ENCODE data around the gene STARD13. TPM values are rescaled to one million over a fixed set of nuclear protein-coding genes. Genes with fewer than 3 reads are reported as not detected.

STARD13 gene
- total RNA-seq, 1 experiment from 2014 or later = 4.1 TPM

- H3K9ac ChIP-seq (ENCODE audit: low read length) = no peak overlapping the region
- no peaks in the 10 kb centered on the region for H3K9me2 ChIP-seq (ENCODE audit: insufficient read depth)
- no peak for DNase-seq (ENCODE audit: low read depth, low spot score)
- POLR2A ChIA-PET = no interaction called here
- no peaks in the 10 kb centered on the region for H3K9me3 ChIP-seq (ENCODE audit: control insufficient read depth in 1 of 2, insufficient read depth in 1 of 2, low read depth in 1 of 2, low read length in 2 of 2)
- H3K27ac ChIP-seq (ENCODE audit: low read depth, low read length) = no peak overlapping the region
- RAD21 ChIA-PET (ENCODE audit: low non-redundant PET in 1 of 2, low total read pairs in 2 of 2, uncharacterized antibody in 2 of 2, unreplicated experiment in 2 of 2) = no interaction called here
- no peaks in the 10 kb centered on the region for H3K79me2 ChIP-seq (ENCODE audit: insufficient read depth, low read length)
- H4K20me1 ChIP-seq (ENCODE audit: insufficient read depth) = no peaks in the 10 kb centered on the region
- H3K27me3 ChIP-seq (ENCODE audit: insufficient read depth, low read length) = no peaks in the 10 kb centered on the region
- H2AFZ ChIP-seq (ENCODE audit: low read depth, low read length, poor library complexity, severe bottlenecking) = no peak overlapping the region
- no TSS peak for BruUV-seq (replicated peaks)
- CTCF ChIA-PET = no interaction called here
- intact Hi-C loops (cut with micrococcal nuclease) = no loop called here
- H3K4me2 ChIP-seq (ENCODE audit: low read length) = peak overlapping the region; percentile 41
- TF ChIP-seq CBX3 (IDR thresholded peaks at IDR 0.05; ENCODE audit: low read depth) = no peak
- no peak for TF ChIP-seq CTCF (IDR thresholded peaks at IDR 0.05 in 2 of 3, conservative IDR thresholded peaks at IDR 0.05 in 1 of 3; ENCODE audit: borderline replicate concordance in 1 of 3, insufficient read depth in 1 of 3, low read depth in 2 of 3, low read length in 2 of 3)
- TF ChIP-seq EZH2phosphoT487 (IDR thresholded peaks at IDR 0.05; ENCODE audit: borderline replicate concordance) = no peak
- TF ChIP-seq SP1 (IDR thresholded peaks at IDR 0.05; ENCODE audit: low read depth) = no peak
- TF ChIP-seq YY1 (IDR thresholded peaks at IDR 0.05; ENCODE audit: extremely low read depth, insufficient replicate concordance, low read depth, low read length) = no peak
- TF ChIP-seq SRF (IDR thresholded peaks at IDR 0.05; ENCODE audit: low read depth) = no peak
- no peak for TF ChIP-seq ELF1 (IDR thresholded peaks at IDR 0.05; ENCODE audit: borderline replicate concordance, low read depth)
- no peaks in the 10 kb centered on the region for H3K36me3 ChIP-seq (ENCODE audit: control insufficient read depth in 1 of 2, insufficient read depth in 2 of 2, low read length in 2 of 2)
- peaks cover 4 to 17% of the 10 kb centered on the region in 2 experiments; a peak in 2 of 4 replicates for H3K4me1 ChIP-seq (ENCODE audit: control insufficient read depth in 1 of 2, insufficient read depth in 2 of 2, low read length in 2 of 2)
- no peak for ATAC-seq
- no peak overlapping the region for H3K4me3 ChIP-seq (replicated peaks in 1 of 2; ENCODE audit: low read depth in 1 of 2, low read length in 2 of 2)
Measured at GRCh38 chr13:33186861-33187291, 98.7 kb downstream of the STARD13 start.

GRCh38 chr13:33185853-33186252 is 99.7 kb downstream of the STARD13 start:
- Histone ChIP-seq H3K4me2 (ENCODE audit: low read length) (no peak overlapping the region), H3K9me3 (ENCODE audit: control insufficient read depth in 1 of 2, insufficient read depth in 1 of 2, low read depth in 1 of 2, low read length in 2 of 2) (no peaks in the 10 kb centered on the region), H3K9ac (ENCODE audit: low read length) (no peak overlapping the region), H4K20me1 (ENCODE audit: insufficient read depth) (no peaks in the 10 kb centered on the region), H3K27me3 (ENCODE audit: insufficient read depth, low read length) (no peaks in the 10 kb centered on the region), H2AFZ (ENCODE audit: low read depth, low read length, poor library complexity, severe bottlenecking) (no peak overlapping the region), H3K27ac (ENCODE audit: low read depth, low read length) (no peak overlapping the region), H3K36me3 (ENCODE audit: control insufficient read depth in 1 of 2, insufficient read depth in 2 of 2, low read length in 2 of 2) (no peaks in the 10 kb centered on the region), H3K4me1 (ENCODE audit: control insufficient read depth in 1 of 2, insufficient read depth in 2 of 2, low read length in 2 of 2) (peaks cover 4 to 17% of the 10 kb centered on the region in 2 experiments; a peak in 2 of 4 replicates), H3K9me2 (ENCODE audit: insufficient read depth) (no peaks in the 10 kb centered on the region), H3K4me3 (replicated peaks in 1 of 2; ENCODE audit: low read depth in 1 of 2, low read length in 2 of 2) (no peak overlapping the region), H3K79me2 (ENCODE audit: insufficient read depth, low read length) (no peaks in the 10 kb centered on the region)
- intact Hi-C loops (cut with micrococcal nuclease) = no loop called here
- POLR2A ChIA-PET = no interaction called here
- DNase-seq (ENCODE audit: low read depth, low spot score) (no peak), ATAC-seq (no peak)
- no TSS peak for BruUV-seq (replicated peaks)
- RAD21 ChIA-PET (ENCODE audit: low non-redundant PET in 1 of 2, low total read pairs in 2 of 2, uncharacterized antibody in 2 of 2, unreplicated experiment in 2 of 2) = no interaction called here
- CTCF ChIA-PET = no interaction called here
- TF ChIP-seq JUND (IDR thresholded peaks at IDR 0.05) (no peak), POLR2A (IDR thresholded peaks at IDR 0.05; ENCODE audit: borderline replicate concordance, extremely low read depth, insufficient read depth, insufficient read length) (no peak), RAD21 (IDR thresholded peaks at IDR 0.05; ENCODE audit: low read depth) (no peak), ZFX (IDR thresholded peaks at IDR 0.05) (no peak), TCF7L2 (IDR thresholded peaks at IDR 0.05; ENCODE audit: borderline replicate concordance, extremely low read depth, insufficient read depth, insufficient read length) (no peak), SRF (IDR thresholded peaks at IDR 0.05; ENCODE audit: low read depth) (no peak), ATF3 (IDR thresholded peaks at IDR 0.05) (no peak), CEBPB (IDR thresholded peaks at IDR 0.05; ENCODE audit: low read depth) (no peak)
- TF ChIP-seq, protein P1, sequence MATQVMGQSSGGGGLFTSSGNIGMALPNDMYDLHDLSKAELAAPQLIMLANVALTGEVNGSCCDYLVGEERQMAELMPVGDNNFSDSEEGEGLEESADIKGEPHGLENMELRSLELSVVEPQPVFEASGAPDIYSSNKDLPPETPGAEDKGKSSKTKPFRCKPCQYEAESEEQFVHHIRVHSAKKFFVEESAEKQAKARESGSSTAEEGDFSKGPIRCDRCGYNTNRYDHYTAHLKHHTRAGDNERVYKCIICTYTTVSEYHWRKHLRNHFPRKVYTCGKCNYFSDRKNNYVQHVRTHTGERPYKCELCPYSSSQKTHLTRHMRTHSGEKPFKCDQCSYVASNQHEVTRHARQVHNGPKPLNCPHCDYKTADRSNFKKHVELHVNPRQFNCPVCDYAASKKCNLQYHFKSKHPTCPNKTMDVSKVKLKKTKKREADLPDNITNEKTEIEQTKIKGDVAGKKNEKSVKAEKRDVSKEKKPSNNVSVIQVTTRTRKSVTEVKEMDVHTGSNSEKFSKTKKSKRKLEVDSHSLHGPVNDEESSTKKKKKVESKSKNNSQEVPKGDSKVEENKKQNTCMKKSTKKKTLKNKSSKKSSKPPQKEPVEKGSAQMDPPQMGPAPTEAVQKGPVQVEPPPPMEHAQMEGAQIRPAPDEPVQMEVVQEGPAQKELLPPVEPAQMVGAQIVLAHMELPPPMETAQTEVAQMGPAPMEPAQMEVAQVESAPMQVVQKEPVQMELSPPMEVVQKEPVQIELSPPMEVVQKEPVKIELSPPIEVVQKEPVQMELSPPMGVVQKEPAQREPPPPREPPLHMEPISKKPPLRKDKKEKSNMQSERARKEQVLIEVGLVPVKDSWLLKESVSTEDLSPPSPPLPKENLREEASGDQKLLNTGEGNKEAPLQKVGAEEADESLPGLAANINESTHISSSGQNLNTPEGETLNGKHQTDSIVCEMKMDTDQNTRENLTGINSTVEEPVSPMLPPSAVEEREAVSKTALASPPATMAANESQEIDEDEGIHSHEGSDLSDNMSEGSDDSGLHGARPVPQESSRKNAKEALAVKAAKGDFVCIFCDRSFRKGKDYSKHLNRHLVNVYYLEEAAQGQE (IDR thresholded peaks at IDR 0.05; ENCODE audit: low read depth) = no peak
